Ureter (tissue), 1 donor: ENCODE results near the gene CBFA2T3. TPM values are rescaled to one million over a fixed set of nuclear protein-coding genes. Genes with fewer than 3 reads are reported as not detected.
"Not testable (repeated sequence)": the region's sequence is repeated elsewhere in the genome, so short reads cannot be mapped to it uniquely, and the experiment has no call there.

ENCODE experiments used
- DNase-seq: peaks from one replicate; pipeline ENCODE4 v3.0.0-alpha.2; 2020; ENCODE audit warnings: low spot score
- total RNA-seq: library from RNA; stranded (reverse); gene quantifications from one replicate; pipeline ENCODE4 v1.2.4, GENCODE V29; 2023
- donor health status: DM: yes; HTN: yes; CAD: no.

The CBFA2T3 gene
- total RNA-seq, 1 donor from 2014 or later, result 11.2 TPM

- no peak for DNase-seq
These were observed 85.9 kb downstream of the CBFA2T3 start for GRCh38 chr16:88891083-88891482.

- DNase-seq, result not testable (repeated sequence)
These were observed 87.2 kb downstream of the CBFA2T3 start for GRCh38 chr16:88889702-88890352.

GRCh38 chr16:88888461-88889387 is 88.3 kb downstream of the CBFA2T3 start:
- DNase-seq, result no peak

- no peak for DNase-seq
These were observed 89.0 kb downstream of the CBFA2T3 start for GRCh38 chr16:88888057-88888456.

GRCh38 chr16:88886845-88887521 is 90.0 kb downstream of the CBFA2T3 start:
- peak; percentile 54 for DNase-seq

GRCh38 chr16:88886420-88886844 is 90.6 kb downstream of the CBFA2T3 start:
- no peak for DNase-seq

GRCh38 chr16:88885693-88886280 is 91.2 kb downstream of the CBFA2T3 start:
- no peak for DNase-seq

- no peak for DNase-seq
These were observed 92.3 kb downstream of the CBFA2T3 start for GRCh38 chr16:88884569-88885271.

GRCh38 chr16:88883946-88884345 is 93.1 kb downstream of the CBFA2T3 start:
- no peak for DNase-seq

GRCh38 chr16:88883117-88883895 is 93.7 kb downstream of the CBFA2T3 start:
- no peak for DNase-seq

- no peak for DNase-seq
These were observed 94.5 kb downstream of the CBFA2T3 start for GRCh38 chr16:88882358-88883030.

- no peak for DNase-seq
These were observed 95.2 kb downstream of the CBFA2T3 start for GRCh38 chr16:88881675-88882357.

GRCh38 chr16:88881007-88881615 is 95.9 kb downstream of the CBFA2T3 start:
- no peak for DNase-seq

GRCh38 chr16:88880226-88881006 is 96.6 kb downstream of the CBFA2T3 start:
- DNase-seq, result no peak

- DNase-seq, result no peak
These were observed 97.3 kb downstream of the CBFA2T3 start for GRCh38 chr16:88879788-88880055.

GRCh38 chr16:88878967-88879787 is 97.8 kb downstream of the CBFA2T3 start:
- peak; percentile 77 for DNase-seq

- no peak for DNase-seq
These were observed 98.7 kb downstream of the CBFA2T3 start for GRCh38 chr16:88878356-88878755.
